ENCODE data around the gene REST.

DNA sequence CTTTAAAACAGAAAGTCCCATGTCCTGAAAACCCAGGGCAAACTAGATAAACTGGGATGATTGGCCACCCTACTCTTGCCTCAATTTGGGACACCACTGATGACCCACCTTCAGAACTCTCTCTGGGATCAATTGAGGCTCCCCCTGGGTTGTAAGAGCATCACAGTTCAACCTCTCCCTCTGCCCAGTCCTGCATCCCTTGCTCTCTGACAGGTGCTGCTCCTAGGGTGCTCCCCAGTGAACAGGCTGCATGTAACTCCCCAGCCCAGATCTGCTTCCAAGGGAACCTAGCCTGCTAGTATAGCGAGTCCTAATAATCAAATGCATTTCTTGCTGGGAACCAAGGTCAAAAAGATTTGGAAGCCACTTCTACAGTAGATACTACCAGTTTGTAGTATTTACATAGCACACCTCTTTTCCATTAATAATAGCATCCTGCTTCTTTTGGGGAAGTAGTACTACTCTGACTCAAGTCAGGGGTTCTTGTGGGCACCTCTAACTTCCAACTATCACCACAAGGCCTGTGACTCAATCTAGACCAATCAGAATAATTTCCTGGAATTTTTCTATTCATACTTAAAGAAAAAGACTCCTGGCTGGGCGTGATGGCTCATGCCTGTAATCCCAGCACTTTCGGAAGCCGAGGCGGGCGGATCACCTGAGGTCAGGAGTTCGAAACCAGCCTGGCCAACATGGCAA is 44.1 kb upstream of the REST start:
- TF ChIP-seq, protein P1, sequence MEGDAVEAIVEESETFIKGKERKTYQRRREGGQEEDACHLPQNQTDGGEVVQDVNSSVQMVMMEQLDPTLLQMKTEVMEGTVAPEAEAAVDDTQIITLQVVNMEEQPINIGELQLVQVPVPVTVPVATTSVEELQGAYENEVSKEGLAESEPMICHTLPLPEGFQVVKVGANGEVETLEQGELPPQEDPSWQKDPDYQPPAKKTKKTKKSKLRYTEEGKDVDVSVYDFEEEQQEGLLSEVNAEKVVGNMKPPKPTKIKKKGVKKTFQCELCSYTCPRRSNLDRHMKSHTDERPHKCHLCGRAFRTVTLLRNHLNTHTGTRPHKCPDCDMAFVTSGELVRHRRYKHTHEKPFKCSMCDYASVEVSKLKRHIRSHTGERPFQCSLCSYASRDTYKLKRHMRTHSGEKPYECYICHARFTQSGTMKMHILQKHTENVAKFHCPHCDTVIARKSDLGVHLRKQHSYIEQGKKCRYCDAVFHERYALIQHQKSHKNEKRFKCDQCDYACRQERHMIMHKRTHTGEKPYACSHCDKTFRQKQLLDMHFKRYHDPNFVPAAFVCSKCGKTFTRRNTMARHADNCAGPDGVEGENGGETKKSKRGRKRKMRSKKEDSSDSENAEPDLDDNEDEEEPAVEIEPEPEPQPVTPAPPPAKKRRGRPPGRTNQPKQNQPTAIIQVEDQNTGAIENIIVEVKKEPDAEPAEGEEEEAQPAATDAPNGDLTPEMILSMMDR (IDR thresholded peaks at IDR 0.05), result no peak
- TF ChIP-seq POLR2AphosphoS5 (IDR thresholded peaks at IDR 0.05), result no peak

All from suprapubic skin (tissue), 3 donors.